HT-29 (cell line): ENCODE measurements around the gene LEKR1. TPM values are rescaled to one million over a fixed set of nuclear protein-coding genes. Genes with fewer than 3 reads are reported as not detected.
"Not testable (repeated sequence)": the region's sequence is repeated elsewhere in the genome, so short reads cannot be mapped to it uniquely, and the experiment has no call there.

Source experiments
- DNase-seq: peaks from one replicate; pipeline ENCODE4 v3.0.0-alpha.2; 2015; ENCODE audit warnings: low spot score
- total RNA-seq: library from RNA; depleted of rRNA; stranded (reverse); fragments of >200 nt; shearing (Covaris generic); gene quantifications from 2 replicates; pipeline ENCODE4 v1.2.3, GENCODE V29; 2014

LEKR1 gene
- total RNA-seq, 1 experiment from 2014 or later = 3.1 TPM

DNA sequence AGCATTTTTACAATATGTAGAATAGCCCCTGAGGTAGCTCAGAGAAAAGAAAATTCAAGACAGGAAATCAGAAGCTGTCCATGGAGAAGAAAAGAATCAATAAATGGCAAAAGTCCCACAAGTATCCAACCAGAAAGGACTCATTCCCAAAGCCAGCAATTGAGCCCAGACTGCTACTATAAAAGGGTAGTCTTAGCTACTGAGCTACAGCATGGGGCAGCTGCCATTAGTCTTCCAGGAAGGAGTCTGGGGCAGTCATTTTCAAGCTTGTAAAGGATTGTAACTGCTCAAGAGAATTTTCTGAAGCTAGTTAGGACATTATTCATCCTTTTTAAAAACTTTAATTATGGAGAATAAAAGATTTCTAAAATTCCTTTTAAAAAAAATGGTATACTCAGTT lies 10.5 kb downstream of the LEKR1 start:
- DNase-seq = no peak

DNA sequence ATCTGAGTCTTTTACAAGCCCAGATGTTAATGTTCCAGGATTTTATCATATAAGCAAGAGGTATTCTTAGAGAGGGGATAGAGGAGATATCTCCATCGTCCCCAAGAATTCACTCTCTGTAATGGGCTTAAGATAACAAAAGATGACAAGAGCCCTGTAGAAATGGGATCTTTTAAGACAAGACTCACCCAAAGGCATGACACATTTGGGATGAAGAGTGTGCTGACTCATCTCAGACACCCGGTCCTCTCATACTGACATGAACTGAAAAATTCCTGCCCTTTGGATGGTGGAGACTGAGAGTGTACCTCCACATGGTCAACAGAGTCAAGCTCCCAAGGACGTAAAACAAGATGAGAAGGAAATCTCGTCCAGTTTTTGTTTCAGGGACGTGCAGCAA lies 11.0 kb downstream of the LEKR1 start:
- no peak for DNase-seq

DNA sequence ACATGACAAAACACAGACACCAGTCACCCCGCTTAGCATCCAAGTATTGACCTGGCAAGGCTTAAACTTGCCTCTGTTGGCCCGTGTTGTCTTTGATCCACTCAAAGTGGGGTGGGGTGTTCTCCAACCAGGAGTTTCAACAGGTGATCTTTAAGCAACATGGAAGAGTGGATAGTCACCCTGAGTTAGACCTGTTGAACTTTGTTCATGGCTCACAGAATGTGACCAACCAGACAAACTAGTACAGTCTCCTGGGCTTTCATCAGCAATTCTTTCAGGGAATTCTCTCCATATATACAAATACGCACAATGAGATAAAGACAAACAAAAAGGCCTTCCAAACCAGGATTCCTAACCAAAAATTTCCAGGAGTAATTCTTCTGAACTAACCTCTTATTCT lies 11.9 kb downstream of the LEKR1 start:
- DNase-seq = no peak

DNA sequence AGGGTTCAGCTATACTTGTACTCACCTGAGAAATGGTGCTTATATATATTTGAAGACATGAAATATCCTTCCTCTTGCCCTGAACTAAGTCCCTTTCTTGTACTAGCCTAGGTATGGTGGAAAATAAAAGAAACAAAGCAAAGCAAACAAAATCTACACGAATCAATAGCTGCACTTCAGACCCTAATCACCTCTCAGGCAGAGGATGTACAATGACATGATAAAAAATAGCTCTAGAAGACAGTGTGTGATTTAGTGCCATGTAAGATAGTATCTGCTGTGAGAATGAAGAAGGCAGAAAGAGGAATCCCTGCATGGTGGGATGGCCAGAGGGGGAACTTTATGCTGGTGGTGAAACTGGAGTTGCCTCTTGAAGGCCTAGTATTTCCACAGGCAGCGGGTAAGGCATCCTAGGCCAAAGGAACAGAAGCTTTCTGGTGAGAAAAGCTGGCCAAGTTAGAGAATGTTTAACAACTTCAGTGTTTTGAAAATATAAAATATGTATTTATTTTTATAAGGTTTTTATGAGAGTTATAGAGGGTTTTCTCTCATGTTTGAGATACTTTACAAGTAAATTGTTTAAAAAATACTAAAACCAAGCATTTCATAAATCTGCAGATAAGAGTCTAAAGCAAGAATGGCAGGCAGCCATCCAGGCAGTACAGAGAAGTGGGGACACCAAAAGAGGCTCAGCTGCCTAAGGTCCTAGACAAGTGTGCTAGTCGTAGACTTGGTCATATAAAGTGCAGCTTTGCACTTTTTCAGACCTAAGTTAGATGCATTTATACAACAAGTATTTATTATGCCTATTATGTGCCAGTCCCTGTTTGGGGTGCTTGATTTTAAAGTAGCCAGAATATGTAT lies 14.9 kb downstream of the LEKR1 start:
- DNase-seq = no peak

DNA sequence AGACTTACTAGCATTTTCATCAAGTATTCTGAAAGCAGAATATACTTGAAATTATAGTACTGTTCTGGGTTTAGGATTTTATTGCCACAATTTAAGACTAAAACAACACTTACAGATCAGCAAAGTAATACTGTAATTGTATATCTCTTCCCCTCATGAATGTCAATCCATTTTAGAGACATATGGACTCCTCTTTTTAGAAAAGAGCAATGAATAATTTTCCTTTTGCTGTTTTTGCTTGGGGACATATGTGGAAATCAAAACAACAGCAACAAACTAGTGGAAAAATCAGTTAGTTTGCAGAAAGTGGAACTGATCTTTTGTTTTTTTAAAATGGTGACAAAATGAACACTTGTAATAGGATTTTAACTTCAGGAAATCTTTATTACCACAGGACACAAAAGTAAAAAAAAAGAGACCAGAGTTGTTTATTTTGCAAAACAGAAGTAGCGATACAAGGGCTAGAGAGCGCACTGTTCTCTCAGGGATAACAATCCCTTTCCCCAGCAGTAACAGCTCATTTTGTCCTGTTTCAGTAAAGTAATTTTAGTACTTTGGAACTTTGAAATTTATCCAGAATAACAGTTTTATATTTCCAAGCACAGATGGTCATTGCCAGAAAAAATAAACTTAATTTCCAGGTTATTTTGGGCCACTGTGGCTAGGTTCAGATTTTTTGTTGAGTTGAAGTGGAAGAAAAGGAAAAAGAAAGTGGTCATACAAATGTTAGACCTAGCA lies 17.1 kb downstream of the LEKR1 start:
- no peak for DNase-seq

DNA sequence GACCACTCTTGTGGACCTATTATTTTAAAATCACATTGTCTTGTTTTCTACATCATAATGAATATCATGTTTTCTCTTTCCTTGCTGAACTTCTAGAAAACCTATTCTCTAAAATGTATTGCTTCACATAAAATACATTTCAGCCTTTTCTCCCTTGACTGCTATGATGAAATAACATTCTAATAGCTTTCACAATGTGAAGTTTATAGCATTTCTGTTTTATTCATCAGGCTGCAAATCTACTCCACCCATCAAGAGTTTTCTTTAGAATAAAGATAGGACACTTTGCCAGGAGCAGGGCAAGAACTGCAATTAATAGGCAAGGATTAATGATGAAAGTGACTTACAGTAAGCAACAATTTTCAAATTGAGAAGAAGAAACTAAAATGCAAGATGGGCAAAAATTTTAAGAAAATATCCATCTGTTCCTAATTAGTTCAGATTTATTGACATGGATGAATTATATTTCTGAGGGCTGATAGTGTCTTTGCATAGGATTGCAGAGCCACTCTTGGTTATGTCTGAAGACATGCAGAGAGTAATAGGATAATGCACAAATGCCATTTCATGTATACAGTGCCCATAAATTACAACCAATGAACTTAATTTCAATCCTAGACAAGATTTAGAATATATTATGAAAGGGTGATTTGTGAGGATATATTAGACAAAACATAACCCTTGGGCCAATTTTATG lies 21.7 kb downstream of the LEKR1 start:
- DNase-seq = no peak

DNA sequence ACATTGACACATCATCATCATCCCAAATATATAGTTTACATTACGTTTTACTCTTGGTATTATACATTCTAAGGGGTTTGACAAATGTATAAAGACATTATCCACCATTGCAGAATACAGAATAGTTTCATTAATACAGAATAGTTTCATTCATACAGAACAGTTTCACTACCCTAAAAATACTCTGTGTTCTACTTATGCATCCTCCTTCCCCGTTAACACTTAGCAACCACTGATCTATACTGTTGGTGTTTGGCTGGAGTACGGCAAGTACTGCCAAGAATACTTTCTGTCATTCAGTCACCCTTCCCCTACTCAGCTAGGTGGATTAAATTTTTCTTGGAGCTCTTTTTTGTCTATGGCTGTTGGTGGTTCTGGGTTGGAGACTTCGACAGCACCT lies 33.4 kb downstream of the LEKR1 start:
- no peak for DNase-seq

DNA sequence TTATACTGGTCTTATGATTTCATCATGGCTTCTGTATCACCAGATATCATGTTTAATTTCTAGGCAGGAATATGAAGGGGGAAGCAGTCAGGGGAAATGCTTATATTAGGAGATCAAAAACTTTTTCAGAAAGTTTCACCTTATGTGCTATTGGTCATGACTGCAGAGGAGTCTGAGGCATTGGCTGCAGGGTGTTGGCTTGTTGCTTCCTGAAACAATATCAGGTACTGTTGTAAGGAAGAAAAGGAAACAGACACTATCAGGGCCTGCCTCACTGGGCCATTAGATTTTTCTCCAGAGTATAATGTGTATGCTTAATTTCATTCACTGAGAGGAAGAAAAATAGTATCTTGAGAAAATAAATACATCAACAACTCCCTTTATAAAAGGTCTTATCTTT lies 34.7 kb downstream of the LEKR1 start:
- DNase-seq = no peak

DNA sequence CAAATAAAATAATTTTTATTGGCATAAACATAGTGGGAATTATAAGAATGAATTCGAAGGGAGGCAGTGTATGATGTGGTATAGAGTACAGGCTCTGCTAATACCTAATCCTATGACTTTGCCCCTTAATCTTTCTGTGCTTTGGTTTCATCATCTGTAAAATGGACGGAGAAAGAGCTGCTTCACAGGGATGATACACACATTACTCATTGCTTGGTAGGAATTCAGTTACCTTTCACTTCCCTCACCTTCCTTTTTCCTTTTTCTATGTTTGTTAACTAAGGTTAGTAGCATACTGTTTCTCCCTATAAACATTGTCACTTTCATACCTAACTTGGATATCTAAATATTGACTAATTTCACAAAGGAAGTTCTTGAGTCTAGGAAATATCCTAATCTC lies 36.2 kb downstream of the LEKR1 start:
- no peak for DNase-seq

DNA sequence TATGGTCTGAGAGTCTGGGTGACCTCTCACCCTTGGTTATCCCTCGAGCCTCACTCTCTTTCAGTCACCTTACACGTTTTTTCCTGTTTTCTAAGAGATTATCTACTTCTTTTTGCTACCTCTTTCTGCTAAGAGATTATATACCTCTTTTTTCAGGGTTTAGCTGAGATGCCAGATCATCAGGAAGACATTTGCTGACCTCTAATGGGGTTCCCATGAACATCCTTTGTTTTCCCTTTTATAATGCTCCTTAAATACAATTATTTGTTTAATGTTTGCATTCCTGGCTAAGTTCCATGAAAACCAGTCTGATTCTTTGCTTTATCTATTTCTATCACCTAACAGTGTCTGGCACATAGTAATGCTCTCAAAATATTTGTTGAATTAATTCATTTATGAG lies 39.6 kb downstream of the LEKR1 start:
- DNase-seq = peak; percentile 10

DNA sequence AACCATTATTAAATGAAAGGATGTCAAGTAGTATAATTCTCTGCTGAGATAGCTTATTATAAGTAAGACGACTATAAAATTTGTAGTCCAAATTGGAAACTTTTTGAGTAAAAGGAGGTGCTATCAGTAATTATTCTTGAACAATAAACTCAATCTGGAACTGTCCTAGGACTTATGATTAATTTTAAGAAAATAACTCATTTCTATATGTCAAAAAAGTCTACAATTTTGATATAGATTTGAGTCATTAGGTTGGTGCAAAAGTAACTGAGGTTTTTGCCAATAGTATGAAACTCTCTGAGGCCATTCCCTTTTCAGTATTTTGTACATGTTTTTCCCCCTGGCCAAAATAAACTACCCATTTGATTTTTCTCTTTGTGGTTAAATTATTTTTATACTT lies 41.0 kb downstream of the LEKR1 start:
- no peak for DNase-seq

DNA sequence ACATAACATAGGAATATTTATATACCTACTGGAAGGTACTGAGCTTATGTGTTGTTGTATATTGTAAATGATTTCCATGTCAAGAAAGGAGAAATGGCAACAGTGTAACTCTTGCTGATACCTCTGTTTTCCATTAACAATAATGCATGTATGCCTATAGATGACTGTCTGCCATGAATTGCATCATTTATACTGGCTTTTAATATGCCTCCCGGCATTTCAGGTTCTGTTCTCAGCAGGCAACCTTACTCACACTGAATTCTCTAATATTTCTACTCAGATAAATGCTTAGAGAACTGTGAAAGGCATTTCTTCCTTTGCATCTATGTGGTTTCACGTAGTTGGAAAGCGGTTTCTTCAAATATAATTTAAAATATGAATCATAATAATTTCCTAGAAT lies 41.8 kb downstream of the LEKR1 start:
- no peak for DNase-seq

DNA sequence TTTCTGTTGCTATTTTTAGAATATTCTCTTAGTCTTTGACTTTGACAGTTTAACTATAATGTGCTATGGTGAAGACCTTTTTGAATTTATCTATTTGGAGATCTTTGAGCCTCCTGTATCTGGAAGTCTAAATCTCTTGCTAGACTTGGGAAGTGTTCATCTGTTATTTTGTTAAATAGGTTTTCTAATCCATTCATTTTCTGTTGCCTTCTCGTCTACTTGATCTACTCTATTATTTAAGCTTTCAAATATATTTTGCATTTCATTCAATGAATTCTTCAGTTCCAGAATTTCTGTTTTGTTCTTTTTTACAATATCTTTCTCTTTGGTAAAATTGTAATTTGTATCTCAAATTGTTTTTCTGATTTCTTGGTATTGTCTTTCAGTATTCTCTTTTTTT lies 47.8 kb downstream of the LEKR1 start:
- no peak for DNase-seq

DNA sequence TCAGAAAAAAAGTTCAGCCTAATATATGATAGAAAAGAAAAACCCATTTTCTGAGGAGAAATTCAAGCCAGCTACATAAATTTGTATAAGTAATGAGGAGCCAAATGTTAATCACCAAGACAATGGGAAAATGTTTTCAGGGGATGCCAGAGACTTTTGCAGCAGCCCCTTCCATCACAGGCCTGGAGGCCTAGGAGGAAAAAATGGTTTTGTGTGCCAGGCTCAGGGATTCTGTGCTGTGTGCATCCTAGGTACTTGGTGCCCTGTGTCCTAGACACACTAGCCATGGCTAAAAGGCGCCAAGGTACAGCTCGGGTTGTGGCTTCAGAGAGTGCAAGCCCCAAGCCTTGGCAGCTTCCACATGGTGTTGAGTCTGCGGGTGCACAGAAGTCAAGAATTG lies 53.3 kb downstream of the LEKR1 start:
- not testable (repeated sequence) for DNase-seq

DNA sequence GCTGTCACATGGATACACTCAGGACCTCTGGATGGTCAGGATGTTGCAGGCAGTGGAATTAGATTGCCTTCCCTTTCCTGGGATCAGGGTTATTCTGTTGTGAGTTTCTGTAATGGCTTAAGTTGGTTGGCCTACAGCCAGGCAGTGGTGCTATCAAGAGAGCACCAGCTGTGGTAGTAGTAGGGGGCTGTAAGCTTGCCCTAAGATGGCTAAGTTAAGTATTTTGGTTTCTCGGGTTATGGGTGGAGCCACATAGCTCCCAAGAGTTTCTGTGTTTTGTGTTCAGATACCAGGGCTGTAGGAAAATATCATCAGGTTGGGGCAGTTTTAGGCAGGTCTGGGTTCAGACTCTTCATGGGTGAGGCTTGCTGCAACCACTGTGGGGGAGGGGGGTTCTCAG lies 59.6 kb downstream of the LEKR1 start:
- DNase-seq = no peak

DNA sequence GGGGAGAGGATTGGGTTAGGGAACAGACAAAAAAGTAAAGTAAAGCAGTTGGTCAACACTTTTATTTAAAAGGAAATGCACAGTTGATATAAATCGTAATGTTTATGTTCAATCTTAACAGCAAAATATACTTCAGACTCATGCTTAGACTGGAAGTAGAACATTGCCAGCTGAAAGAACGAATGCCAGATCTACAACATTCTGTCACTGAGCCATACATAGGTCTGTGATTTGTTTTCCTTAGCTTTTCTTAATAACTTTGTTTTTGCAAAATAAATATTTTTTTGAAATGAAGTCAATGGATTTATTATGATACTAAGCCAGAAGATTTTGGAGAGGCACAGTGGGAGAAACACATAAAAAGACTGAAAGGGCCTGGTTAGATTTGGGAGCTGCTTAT lies 62.0 kb downstream of the LEKR1 start:
- DNase-seq = no peak

DNA sequence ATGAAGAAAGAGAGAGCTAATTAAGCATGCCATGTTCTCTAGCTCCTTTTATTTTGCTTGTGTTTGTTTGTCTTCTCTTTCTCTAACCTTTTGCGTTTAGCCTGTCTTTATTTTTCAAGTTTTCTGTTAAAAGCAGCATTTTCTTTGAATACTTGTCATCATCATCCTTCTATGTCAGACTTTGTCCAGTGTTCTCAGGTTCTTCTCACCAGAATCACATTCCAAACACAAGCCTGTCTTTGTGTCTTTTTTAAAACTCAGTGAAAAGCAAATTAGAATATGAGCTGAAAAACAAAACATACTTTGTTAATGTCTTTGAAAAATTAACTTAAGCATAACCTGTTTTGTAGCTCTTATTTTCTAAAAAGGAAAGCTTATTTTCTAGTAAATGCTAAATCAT lies 62.4 kb downstream of the LEKR1 start:
- no peak for DNase-seq

DNA sequence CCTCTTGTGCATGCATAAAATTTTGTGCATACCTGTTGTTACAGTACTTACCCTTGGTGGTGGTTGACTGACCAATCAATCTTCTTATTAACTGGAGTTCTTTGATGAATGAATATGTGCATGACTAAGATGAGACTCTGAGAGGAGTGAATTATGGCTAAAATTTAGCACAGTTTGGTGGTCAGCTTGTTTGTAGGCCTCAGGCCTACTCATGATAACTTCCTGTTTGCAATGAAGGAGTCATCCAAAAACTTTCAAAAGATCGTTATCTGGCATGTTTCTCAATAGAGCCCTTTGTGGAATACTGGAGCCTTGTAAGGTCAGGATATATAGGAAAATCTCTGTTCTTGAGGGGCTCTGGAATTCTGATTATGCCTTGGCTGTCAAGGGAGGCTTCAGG lies 66.5 kb downstream of the LEKR1 start:
- DNase-seq = no peak

DNA sequence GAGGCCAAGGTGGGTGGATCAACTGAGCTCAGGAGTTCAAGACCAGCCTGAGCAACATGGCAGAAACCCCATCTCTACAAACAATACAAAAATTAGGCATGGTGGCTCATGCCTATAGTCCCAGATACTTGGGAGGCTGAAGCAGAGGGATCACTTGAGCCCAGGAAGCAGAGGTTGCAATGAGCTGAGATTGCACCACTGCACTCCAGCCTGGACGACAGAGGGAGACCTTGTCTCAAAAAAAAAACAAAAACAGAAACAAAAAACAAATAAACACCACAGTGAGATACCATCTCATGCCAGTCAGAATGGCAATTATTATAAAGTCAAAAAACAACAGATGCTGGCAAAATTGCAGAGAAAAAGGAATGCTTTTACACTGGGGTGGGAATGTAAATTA lies 69.2 kb downstream of the LEKR1 start:
- not testable (repeated sequence) for DNase-seq

DNA sequence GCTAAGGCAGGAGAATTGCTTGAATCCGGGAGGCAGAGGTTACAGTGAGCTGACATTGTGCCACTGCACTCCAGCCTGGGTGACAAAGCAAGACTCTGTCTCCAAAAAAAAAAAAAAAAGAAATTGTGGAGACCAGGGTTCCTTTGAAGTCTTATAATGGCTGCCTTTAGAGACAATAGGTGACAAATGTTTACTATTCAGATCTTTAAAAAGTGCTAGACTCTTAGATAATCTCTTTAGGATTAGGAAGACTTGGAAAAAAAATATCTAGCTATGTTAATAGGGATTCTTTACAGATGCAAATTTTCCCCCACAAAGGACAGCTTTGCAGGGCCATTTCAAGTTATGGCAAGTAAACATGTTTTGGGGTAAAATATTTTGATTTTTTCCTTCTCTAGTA lies 71.7 kb downstream of the LEKR1 start:
- DNase-seq = not testable (repeated sequence)

DNA sequence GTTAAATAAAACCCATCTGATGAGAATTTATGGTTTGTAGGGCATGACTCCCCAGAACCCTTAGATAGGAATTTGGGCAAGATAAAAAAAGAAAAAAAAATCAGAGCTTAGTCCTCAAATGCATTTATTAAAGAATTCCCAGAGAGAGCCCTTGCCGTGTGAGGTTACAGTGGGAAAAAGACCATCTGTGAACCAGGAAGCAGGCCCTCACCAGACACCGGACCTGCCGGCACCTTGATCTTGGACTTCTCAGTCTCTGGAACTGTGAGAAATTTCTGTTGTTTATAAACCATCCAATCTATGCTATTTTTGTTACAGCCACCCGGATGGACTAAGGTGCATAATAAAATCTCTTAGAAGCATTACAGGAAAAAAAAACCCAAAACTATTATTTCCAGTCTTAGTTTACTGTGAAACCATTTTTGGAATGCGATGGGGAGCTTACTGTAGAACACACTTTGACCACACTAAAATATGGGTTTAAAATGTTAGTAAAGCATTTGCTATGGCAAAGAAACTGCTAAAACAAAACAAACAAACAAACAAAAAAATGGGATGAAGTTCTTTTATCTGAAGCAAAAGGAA lies 72.2 kb downstream of the LEKR1 start:
- DNase-seq = no peak

DNA sequence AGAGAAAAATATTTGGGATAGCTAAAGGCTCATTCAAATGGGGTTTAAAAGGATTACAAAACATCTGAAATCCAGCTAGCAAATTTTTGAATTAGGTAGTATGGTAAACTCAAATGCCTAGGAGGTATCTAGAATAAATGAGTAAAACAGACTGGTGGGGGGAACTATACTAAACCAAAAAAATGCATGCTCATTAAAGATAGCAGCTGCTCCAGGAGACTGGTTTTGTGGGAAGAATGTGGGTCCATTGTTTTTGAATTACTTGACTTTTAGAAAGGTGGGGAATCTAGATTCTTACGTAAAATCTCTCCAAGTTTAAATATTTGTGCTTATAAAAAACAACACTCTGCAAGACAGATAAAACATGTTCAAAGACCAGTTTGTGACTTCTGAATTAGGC lies 73.8 kb downstream of the LEKR1 start:
- DNase-seq = no peak
